Heart right ventricle (tissue), 16 donors: Measurements from ENCODE around the gene AOC3. TPM values are rescaled to one million over a fixed set of nuclear protein-coding genes. Genes with fewer than 3 reads are reported as not detected.
"Not testable (repeated sequence)": the region's sequence is repeated elsewhere in the genome, so short reads cannot be mapped to it uniquely, and the experiment has no call there.

Experiments
- ATAC-seq, 8 donors: fragments of 200-7000 bp; cut with Tn5 transposase; one replicate each; pipeline ENCODE4 v1.9.1; 2020; ENCODE audit warnings: mild to moderate bottlenecking in 8 of 8, moderate library complexity in 8 of 8, moderate number of reproducible peaks in 1 of 8
- DNase-seq, 2 donors: peaks; one replicate each; pipeline ENCODE4 v3.0.0-alpha.2; 2020
- H3K27ac ChIP-seq, 10 donors: fragments of 200-600 bp; sonication (generic) in 2 of 10; one replicate each; pipeline versions ENCODE4 v1.5.0 to v1.8.0; 2020 to 2022; ENCODE audit warnings: mild to moderate bottlenecking in 3 of 10
- H3K27me3 ChIP-seq, 7 donors: fragments of 200-600 bp; one replicate each; pipeline ENCODE4 v1.8.0; 2021 to 2022; ENCODE audit warnings: mild to moderate bottlenecking in 2 of 7
- H3K36me3 ChIP-seq, 9 donors: fragments of 200-600 bp; sonication (generic) in 1 of 9; one replicate each; pipeline versions ENCODE4 v1.5.0 to v1.8.0; 2020 to 2022; ENCODE audit warnings: mild to moderate bottlenecking in 2 of 9
- H3K4me1 ChIP-seq, 9 donors: fragments of 200-600 bp; sonication (generic) in 1 of 9; one replicate each; pipeline versions ENCODE4 v1.5.0 to v1.8.0; 2020 to 2022; ENCODE audit warnings: mild to moderate bottlenecking in 4 of 9
- H3K4me3 ChIP-seq, 10 donors: fragments of 200-600 bp; sonication (generic) in 2 of 10; one replicate each; pipeline versions ENCODE4 v1.5.0 to v1.8.0; 2020 to 2022; ENCODE audit warnings: mild to moderate bottlenecking in 7 of 10, moderate library complexity in 2 of 10
- H3K9me3 ChIP-seq, 11 donors: fragments of 200-600 bp in 10 of 11; sonication (generic) in 2 of 11; one replicate each; pipeline versions ENCODE4 v1.5.0 to v1.8.0; 2013 to 2022; ENCODE audit warnings: mild to moderate bottlenecking in 2 of 11, control low read depth in 1 of 11, moderate library complexity in 1 of 11
- CTCF ChIP-seq, 9 donors: fragments of 200-600 bp; sonication (generic) in 2 of 9; IDR thresholded peaks; one replicate each; pipeline versions ENCODE4 v1.5.0 to v1.8.0; 2021 to 2022; ENCODE audit warnings: antibody characterized with exemption in 9 of 9, mild to moderate bottlenecking in 5 of 9, moderate library complexity in 1 of 9
- WGBS, 2 donors: extraction: QIAGEN DNeasy Blood & Tissue Kit; methylation state at CpG; one replicate each; pipeline ENCODE4 v1.1.7; 2013; ENCODE audit warnings: inconsistent platforms in 1 of 2; 5-methylcytosine and 5-hydroxymethylcytosine counted together
- intact Hi-C, 10 donors: fragments of 100-400 bp; cut with DNase I; formaldehyde crosslinking; loops; one replicate each; pipeline versions ENCODE4 v1.11.1 to v1.14.2; 2022
- polyA plus RNA-seq, 2 donors: library from polyadenylated mRNA; stranded (reverse); fragments of 200-250 nt; gene quantifications; one replicate each; pipeline ENCODE4 v1.2.3, GENCODE V29; 2013
- total RNA-seq, 10 donors: library from RNA; stranded (reverse); fragmentation: NEBNext Ultra II Directional in 3 of 10; extraction: Animal tissue kit (Norgen Biotek cat#: 25700) in 3 of 10; gene quantifications; one replicate each; pipeline versions ENCODE4 v1.2.1 to v1.2.4, GENCODE V29; 2021 to 2023
- donor health status: Arrhythmogenic right ventricular cardiomyopathy.
- donor health status: ischemic (EF 13 %, LVEDD 7.1; RV severe dilation, severe dysfunction).
- donor health status: healthy with polysubstance abuse.
- donor health status: DM: no; HTN: yes; CAD: no.
- donor health status: DM: no; HTN: no; CAD: no.
- donor health status: ischemic (EF 25% LVEDD 6.9; RV normal size, moderate dysfunction).
- donor health status: ischemic (EF 25% LVEDD 5.7; RV mildly dilated, moderate dysfunction).
- donor health status: healthy.
- donor health status: DM: yes; HTN: yes; CAD: no.
- donor health status: Ischemic cardiomyopathy.
- donor health status: ischemic (EF 35%, LVEDD 5.7; RV mildly dilated, moderate dysfunction).
- donor health status: nonischemic (EF 11% LVEDD 7.7; RV severe dilation, severe dysfunction).
- donor health status: DM: yes; HTN: yes; CAD: no.
- donor health status: PGD.
- donor health status: ischemic (EF 29% LVEDD 5.4; RV normal size, mild dysfunction).
- donor health status: nonischemic (EF 23%, LVEDD 6.1; RV moderate dilation, normal function).

The AOC3 gene
- total and polyA plus RNA-seq, 12 donors: 4.7 to 19.0 (median 11.5) TPM

DNA sequence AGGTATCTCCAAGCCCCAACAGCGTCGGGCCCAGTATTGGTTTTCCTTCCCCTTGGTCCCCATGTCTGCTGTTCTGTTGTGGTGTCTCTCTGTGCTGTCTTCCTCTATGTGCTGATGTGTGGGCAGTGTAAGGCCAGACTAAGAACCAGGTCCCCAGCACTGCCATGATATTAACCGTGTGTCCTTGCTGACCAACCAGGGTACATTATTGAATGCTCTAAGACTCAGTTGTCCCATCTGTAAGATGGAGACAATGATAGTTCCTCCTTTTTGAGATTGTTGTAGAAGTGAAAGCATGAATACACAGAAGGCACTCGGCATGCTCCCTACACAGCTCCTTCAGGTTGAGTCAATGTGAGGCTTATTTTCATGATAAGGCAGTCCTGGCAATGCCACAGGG lies 20.6 kb downstream of the AOC3 start:
- H3K4me1 ChIP-seq: no peaks in the 10 kb centered on the region
- no peak overlapping the region for H3K4me3 ChIP-seq
- ATAC-seq (no peak), DNase-seq (no peak)
- no peaks in the 10 kb centered on the region for H3K27me3 ChIP-seq
- no peak for TF ChIP-seq CTCF (IDR thresholded peaks at IDR 0.05)
- H3K9me3 ChIP-seq: peaks cover 0 to 15% (median 6%) of the 10 kb centered on the region in 11 donors
- no peak overlapping the region for H3K27ac ChIP-seq
- 93 to 94% methylated on average over 4 of the region's 4 CpGs for WGBS, 2 donors
- H3K36me3 ChIP-seq: peaks cover 0 to 7% (median 0%) of the 10 kb centered on the region in 9 donors
- intact Hi-C loops: no loop called here

DNA sequence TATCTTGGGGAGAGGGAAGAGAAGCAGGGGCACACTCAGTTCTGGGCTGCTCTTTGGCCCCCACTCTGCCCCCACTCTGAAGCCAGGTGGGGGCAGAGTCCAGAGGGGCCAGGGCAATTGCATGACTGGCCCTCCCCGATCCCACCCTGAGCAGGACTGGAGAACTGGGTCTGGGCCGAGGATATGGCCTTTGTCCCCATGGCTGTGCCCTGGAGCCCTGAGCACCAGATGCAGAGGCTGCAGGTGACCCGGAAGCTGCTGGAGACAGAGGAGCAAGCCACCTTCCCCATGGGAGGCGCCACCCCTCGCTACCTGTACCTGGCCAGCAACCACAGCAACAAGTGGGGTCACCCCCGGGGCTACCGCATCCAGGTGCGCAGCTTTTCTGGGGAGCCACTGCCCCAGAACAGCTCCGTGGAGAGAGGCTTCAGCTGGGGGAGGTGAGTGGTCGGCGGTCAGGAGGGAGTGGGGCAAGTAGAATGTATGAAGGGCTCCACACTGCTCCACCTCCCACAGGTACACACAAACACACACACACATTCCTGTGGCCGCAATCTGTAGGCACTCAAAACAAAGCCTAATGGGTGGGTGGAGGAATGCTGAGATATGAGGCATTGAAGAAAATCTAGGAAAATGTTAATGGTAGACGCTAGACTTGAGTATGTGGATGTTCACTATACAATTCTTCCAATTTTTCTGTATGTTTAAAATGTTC lies 21.4 kb downstream of the AOC3 start:
- TF ChIP-seq CTCF (IDR thresholded peaks at IDR 0.05): no peak
- 94% methylated on average over 13 of the region's 13 CpGs for WGBS, 2 donors
- H3K4me3 ChIP-seq: no peak overlapping the region
- H3K9me3 ChIP-seq: peaks cover 0 to 15% (median 6%) of the 10 kb centered on the region in 11 donors
- H3K36me3 ChIP-seq: peaks cover 0 to 7% (median 0%) of the 10 kb centered on the region in 9 donors
- DNase-seq (no peak), ATAC-seq (no peak)
- no peak overlapping the region for H3K27ac ChIP-seq
- H3K27me3 ChIP-seq: peaks cover 0 to 2% (median 0%) of the 10 kb centered on the region in 7 donors
- H3K4me1 ChIP-seq: no peaks in the 10 kb centered on the region
- intact Hi-C loops: no loop called here

- Histone ChIP-seq H3K36me3 (peaks cover 0 to 6% (median 0%) of the 10 kb centered on the region in 9 donors), H3K27me3 (peaks cover 0 to 9% (median 0%) of the 10 kb centered on the region in 7 donors), H3K27ac (no peak overlapping the region), H3K4me3 (no peak overlapping the region), H3K4me1 (no peaks in the 10 kb centered on the region), H3K9me3 (peaks cover 0 to 15% (median 6%) of the 10 kb centered on the region in 11 donors)
- WGBS, 2 donors: 84 to 87% methylated on average over 6 of the region's 6 CpGs
- ATAC-seq: no peak
- intact Hi-C loops: no loop called here
- no peak for DNase-seq
- no peak for TF ChIP-seq CTCF (IDR thresholded peaks at IDR 0.05)
Observed at GRCh38 chr17:42873315-42873714, 22.3 kb downstream of the AOC3 start.

GRCh38 chr17:42873932-42874695 lies 23.1 kb downstream of the AOC3 start:
- H3K9me3 ChIP-seq: peaks cover 0 to 15% (median 6%) of the 10 kb centered on the region in 11 donors
- intact Hi-C loops, H3K27me3 ChIP-seq, H3K4me1 ChIP-seq, H3K36me3 ChIP-seq, ATAC-seq, H3K27ac ChIP-seq, DNase-seq, H3K4me3 ChIP-seq: not testable (repeated sequence)
- WGBS, 2 donors: 73 to 77% methylated on average over 7 to 8 of the region's 12 CpGs
